ENCODE measurements around the gene CCNB1. TPM values are rescaled to one million over a fixed set of nuclear protein-coding genes. Genes with fewer than 3 reads are reported as not detected.

The CCNB1 gene
- polyA plus RNA-seq, 4 donors: 5.1 to 82.4 (median 26.2) TPM

- no peak for FAIRE-seq
- Histone ChIP-seq H3K4me3 (ENCODE audit: low read depth in 1 of 3, low read length in 3 of 3) (peak overlapping the region; percentile 64 to 93 (median 66)), H3K36me3 (ENCODE audit: control insufficient read depth in 3 of 3, insufficient read depth in 2 of 3, low read depth in 1 of 3, low read length in 3 of 3) (peaks cover 0 to 5% (median 0%) of the 10 kb centered on the region in 3 donors), H3K27ac (ENCODE audit: low read depth in 1 of 3, low read length in 2 of 3) (peak overlapping the region; percentile 6 to 94 (median 83)), H3K27me3 (ENCODE audit: control insufficient read depth in 3 of 3, insufficient read depth in 3 of 3, low read length in 3 of 3) (no peaks in the 10 kb centered on the region), H3K4me1 (ENCODE audit: control insufficient read depth in 3 of 3, insufficient read depth in 2 of 3, low read depth in 1 of 3, low read length in 2 of 3) (peaks cover 0 to 3% (median 1%) of the 10 kb centered on the region in 3 donors), H3K9me3 (ENCODE audit: control insufficient read depth in 2 of 2, insufficient read depth in 1 of 2, low read depth in 1 of 2, low read length in 1 of 2) (no peaks in the 10 kb centered on the region)
- WGBS, 3 donors: 13 to 18% (median 13%) methylated on average over 8 of the region's 8 CpGs
- DNase-seq: peak in 1 of 2 donors; percentile 2
Observed at GRCh38 chr5:69188811-69189161, 21.8 kb downstream of the CCNB1 start.

- peak; percentile 83 to 96 for DNase-seq
- Histone ChIP-seq H3K27me3 (ENCODE audit: control insufficient read depth in 3 of 3, insufficient read depth in 3 of 3, low read length in 3 of 3) (no peaks in the 10 kb centered on the region), H3K36me3 (ENCODE audit: control insufficient read depth in 3 of 3, insufficient read depth in 2 of 3, low read depth in 1 of 3, low read length in 3 of 3) (peaks cover 0 to 5% (median 0%) of the 10 kb centered on the region in 3 donors), H3K4me3 (ENCODE audit: low read depth in 1 of 3, low read length in 3 of 3) (peak within 1 kb of the TSS; percentile 64 to 93 (median 66)), H3K9me3 (ENCODE audit: control insufficient read depth in 2 of 2, insufficient read depth in 1 of 2, low read depth in 1 of 2, low read length in 1 of 2) (no peaks in the 10 kb centered on the region), H3K27ac (ENCODE audit: low read depth in 1 of 3, low read length in 2 of 3) (peak within 1 kb of the TSS; percentile 6 to 94 (median 83)), H3K4me1 (ENCODE audit: control insufficient read depth in 3 of 3, insufficient read depth in 2 of 3, low read depth in 1 of 3, low read length in 2 of 3) (peaks cover 0 to 3% (median 1%) of the 10 kb centered on the region in 3 donors)
- 0% methylated on average over 55 of the region's 55 CpGs for WGBS, 3 donors
- FAIRE-seq: no peak
Observed at GRCh38 chr5:69189162-69190086, 22.5 kb downstream of the CCNB1 start, which contains the start of gene CENPH. TSS of gene CENPH (plus strand) at chr5:69189583. CDS start at chr5:69189635, 52 bp downstream.

GRCh38 chr5:69202497-69202896, 35.5 kb downstream of the CCNB1 start:
- Histone ChIP-seq H3K9me3 (ENCODE audit: control insufficient read depth in 2 of 2, insufficient read depth in 1 of 2, low read depth in 1 of 2, low read length in 1 of 2) (no peaks in the 10 kb centered on the region), H3K4me1 (ENCODE audit: control insufficient read depth in 3 of 3, insufficient read depth in 2 of 3, low read depth in 1 of 3, low read length in 2 of 3) (no peaks in the 10 kb centered on the region), H3K27ac (ENCODE audit: low read depth in 1 of 3, low read length in 2 of 3) (no peak overlapping the region), H3K4me3 (ENCODE audit: low read depth in 1 of 3, low read length in 3 of 3) (no peak overlapping the region), H3K27me3 (ENCODE audit: control insufficient read depth in 3 of 3, insufficient read depth in 3 of 3, low read length in 3 of 3) (no peaks in the 10 kb centered on the region), H3K36me3 (ENCODE audit: control insufficient read depth in 3 of 3, insufficient read depth in 2 of 3, low read depth in 1 of 3, low read length in 3 of 3) (peaks cover 0 to 6% (median 0%) of the 10 kb centered on the region in 3 donors)
- DNase-seq: no peak
- FAIRE-seq: no peak
- WGBS, 3 donors: 89 to 100% (median 93%) methylated on average over 1 of the region's 1 CpG

- peaks cover 0 to 8% (median 0%) of the 10 kb centered on the region in 3 donors for H3K36me3 ChIP-seq (ENCODE audit: control insufficient read depth in 3 of 3, insufficient read depth in 2 of 3, low read depth in 1 of 3, low read length in 3 of 3)
- FAIRE-seq (no peak), DNase-seq (peak in 1 of 2 donors; percentile 36)
- H3K27me3 ChIP-seq (ENCODE audit: control insufficient read depth in 3 of 3, insufficient read depth in 3 of 3, low read length in 3 of 3): no peaks in the 10 kb centered on the region
- no peak overlapping the region for H3K4me3 ChIP-seq (ENCODE audit: low read depth in 1 of 3, low read length in 3 of 3)
- no peaks in the 10 kb centered on the region for H3K4me1 ChIP-seq (ENCODE audit: control insufficient read depth in 3 of 3, insufficient read depth in 2 of 3, low read depth in 1 of 3, low read length in 2 of 3)
- 81 to 93% (median 90%) methylated on average over 5 of the region's 5 CpGs for WGBS, 3 donors
- no peak overlapping the region for H3K27ac ChIP-seq (ENCODE audit: low read depth in 1 of 3, low read length in 2 of 3)
- H3K9me3 ChIP-seq (ENCODE audit: control insufficient read depth in 2 of 2, insufficient read depth in 1 of 2, low read depth in 1 of 2, low read length in 1 of 2): no peaks in the 10 kb centered on the region
Observed at GRCh38 chr5:69206528-69207190, 39.7 kb downstream of the CCNB1 start.

- no peak for FAIRE-seq
- H3K9me3 ChIP-seq (ENCODE audit: control insufficient read depth in 2 of 2, insufficient read depth in 1 of 2, low read depth in 1 of 2, low read length in 1 of 2): no peaks in the 10 kb centered on the region
- H3K36me3 ChIP-seq (ENCODE audit: control insufficient read depth in 3 of 3, insufficient read depth in 2 of 3, low read depth in 1 of 3, low read length in 3 of 3): peaks cover 0 to 4% (median 0%) of the 10 kb centered on the region in 3 donors
- 70 to 91% (median 88%) methylated on average over 2 of the region's 2 CpGs for WGBS, 3 donors
- H3K4me3 ChIP-seq (ENCODE audit: low read depth in 1 of 3, low read length in 3 of 3): no peak overlapping the region
- DNase-seq: no peak
- no peaks in the 10 kb centered on the region for H3K4me1 ChIP-seq (ENCODE audit: control insufficient read depth in 3 of 3, insufficient read depth in 2 of 3, low read depth in 1 of 3, low read length in 2 of 3)
- H3K27ac ChIP-seq (ENCODE audit: low read depth in 1 of 3, low read length in 2 of 3): no peak overlapping the region
- H3K27me3 ChIP-seq (ENCODE audit: control insufficient read depth in 3 of 3, insufficient read depth in 3 of 3, low read length in 3 of 3): no peaks in the 10 kb centered on the region
Observed at GRCh38 chr5:69209602-69210001, 42.7 kb downstream of the CCNB1 start.

DNA sequence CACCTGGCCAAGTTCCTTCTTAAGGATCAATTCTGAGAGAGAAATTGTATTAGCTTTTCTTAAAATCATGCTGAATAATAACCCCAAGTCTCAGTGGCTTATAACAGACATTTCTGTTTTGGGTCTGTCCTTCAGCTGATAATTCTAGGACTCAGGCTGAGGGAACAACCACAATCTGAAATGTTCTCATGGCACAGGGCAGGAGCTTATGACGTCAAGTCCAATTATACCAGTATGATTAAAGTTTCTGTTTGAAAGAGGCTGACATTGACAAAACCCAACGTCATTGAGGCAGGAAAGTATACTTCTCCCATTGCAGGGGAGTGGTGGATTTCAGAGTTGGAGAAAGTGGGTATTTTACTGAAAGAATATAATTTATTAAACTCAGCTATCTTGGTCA, 44.2 kb downstream of the CCNB1 start:
- FAIRE-seq (no peak), DNase-seq (no peak)
- Histone ChIP-seq H3K4me3 (ENCODE audit: low read depth in 1 of 3, low read length in 3 of 3) (no peak overlapping the region), H3K9me3 (ENCODE audit: control insufficient read depth in 2 of 2, insufficient read depth in 1 of 2, low read depth in 1 of 2, low read length in 1 of 2) (no peaks in the 10 kb centered on the region), H3K27me3 (ENCODE audit: control insufficient read depth in 3 of 3, insufficient read depth in 3 of 3, low read length in 3 of 3) (no peaks in the 10 kb centered on the region), H3K4me1 (ENCODE audit: control insufficient read depth in 3 of 3, insufficient read depth in 2 of 3, low read depth in 1 of 3, low read length in 2 of 3) (no peaks in the 10 kb centered on the region), H3K36me3 (ENCODE audit: control insufficient read depth in 3 of 3, insufficient read depth in 2 of 3, low read depth in 1 of 3, low read length in 3 of 3) (peaks cover 0 to 4% (median 0%) of the 10 kb centered on the region in 3 donors), H3K27ac (ENCODE audit: low read depth in 1 of 3, low read length in 2 of 3) (no peak overlapping the region)
- WGBS, 3 donors: 87 to 92% (median 87%) methylated on average over 2 of the region's 2 CpGs

GRCh38 chr5:69212022-69212421, 45.1 kb downstream of the CCNB1 start:
- Histone ChIP-seq H3K4me3 (ENCODE audit: low read depth in 1 of 3, low read length in 3 of 3) (no peak overlapping the region), H3K27me3 (ENCODE audit: control insufficient read depth in 3 of 3, insufficient read depth in 3 of 3, low read length in 3 of 3) (no peaks in the 10 kb centered on the region), H3K27ac (ENCODE audit: low read depth in 1 of 3, low read length in 2 of 3) (peak overlapping the region in 1 of 3 donors; percentile 72), H3K9me3 (ENCODE audit: control insufficient read depth in 2 of 2, insufficient read depth in 1 of 2, low read depth in 1 of 2, low read length in 1 of 2) (no peaks in the 10 kb centered on the region), H3K4me1 (ENCODE audit: control insufficient read depth in 3 of 3, insufficient read depth in 2 of 3, low read depth in 1 of 3, low read length in 2 of 3) (peaks cover 0 to 1% (median 0%) of the 10 kb centered on the region in 3 donors), H3K36me3 (ENCODE audit: control insufficient read depth in 3 of 3, insufficient read depth in 2 of 3, low read depth in 1 of 3, low read length in 3 of 3) (peaks cover 0 to 4% (median 0%) of the 10 kb centered on the region in 3 donors)
- 55 to 61% (median 60%) methylated on average over 2 of the region's 2 CpGs for WGBS, 3 donors
- DNase-seq (no peak), FAIRE-seq (no peak)

DNA sequence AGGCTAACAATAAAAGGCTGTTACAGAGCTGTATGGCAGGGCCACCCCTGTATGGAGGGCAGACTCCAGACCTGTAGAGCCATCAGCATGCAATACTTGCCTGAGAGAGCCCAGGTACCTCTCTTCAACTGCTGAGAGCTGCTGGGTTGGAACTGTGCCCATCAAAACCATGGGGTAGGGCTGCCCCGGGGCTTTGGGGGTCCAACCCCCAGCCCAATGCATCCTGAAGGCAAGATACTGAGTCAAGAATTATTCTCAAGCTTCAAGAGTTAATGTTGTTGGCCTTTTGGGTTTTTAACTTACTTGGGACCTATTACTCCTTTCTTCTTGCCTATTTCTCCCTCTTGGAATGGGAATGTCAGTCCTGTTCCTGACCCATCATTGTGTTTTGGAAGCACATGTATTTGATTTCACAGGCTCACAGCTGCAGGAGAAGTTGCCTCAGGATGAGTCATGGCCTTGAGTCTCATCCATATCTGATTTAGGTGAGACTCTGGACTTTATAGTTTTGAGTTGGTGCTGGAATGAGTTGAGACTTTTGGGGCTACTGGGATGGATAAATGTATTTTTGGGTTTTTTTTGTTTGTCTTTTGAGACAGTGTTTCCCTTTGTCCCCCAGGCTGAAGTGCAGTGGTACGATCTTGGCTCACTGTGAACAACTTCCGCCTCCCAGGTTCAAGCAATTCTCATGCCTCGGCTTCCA, 46.7 kb downstream of the CCNB1 start:
- no peak overlapping the region for H3K27ac ChIP-seq (ENCODE audit: low read depth in 1 of 3, low read length in 2 of 3)
- H3K27me3 ChIP-seq (ENCODE audit: control insufficient read depth in 3 of 3, insufficient read depth in 3 of 3, low read length in 3 of 3): no peaks in the 10 kb centered on the region
- H3K4me1 ChIP-seq (ENCODE audit: control insufficient read depth in 3 of 3, insufficient read depth in 2 of 3, low read depth in 1 of 3, low read length in 2 of 3): peaks cover 0 to 4% (median 0%) of the 10 kb centered on the region in 3 donors
- WGBS, 3 donors: 88 to 96% (median 92%) methylated on average over 4 of the region's 4 CpGs
- FAIRE-seq (no peak), DNase-seq (peak in 1 of 2 donors; percentile 30)
- no peak overlapping the region for H3K4me3 ChIP-seq (ENCODE audit: low read depth in 1 of 3, low read length in 3 of 3)
- no peaks in the 10 kb centered on the region for H3K9me3 ChIP-seq (ENCODE audit: control insufficient read depth in 2 of 2, insufficient read depth in 1 of 2, low read depth in 1 of 2, low read length in 1 of 2)
- H3K36me3 ChIP-seq (ENCODE audit: control insufficient read depth in 3 of 3, insufficient read depth in 2 of 3, low read depth in 1 of 3, low read length in 3 of 3): peaks cover 0 to 4% (median 0%) of the 10 kb centered on the region in 3 donors

All from small intestine (tissue), 7 donors.